Left ventricle myocardium inferior (tissue), 1 donor: ENCODE measurements around the gene RANBP1. TPM values are rescaled to one million over a fixed set of nuclear protein-coding genes. Genes with fewer than 3 reads are reported as not detected.

Source experiments
- DNase-seq: peaks from one replicate; pipeline ENCODE4 v3.0.0-alpha.2; 2020
- H3K27ac ChIP-seq: fragments of 200-600 bp; replicated peaks from 2 replicates; pipeline ENCODE4 v1.8.0; 2021
- H3K27me3 ChIP-seq: fragments of 200-600 bp; 2 replicates; pipeline ENCODE4 v1.8.0; 2021; ENCODE audit warnings: low read depth
- H3K36me3 ChIP-seq: fragments of 200-600 bp; 2 replicates; pipeline ENCODE4 v1.8.0; 2021
- H3K4me1 ChIP-seq: fragments of 200-600 bp; 2 replicates; pipeline ENCODE4 v1.8.0; 2021
- H3K4me3 ChIP-seq: fragments of 200-600 bp; 2 replicates; pipeline ENCODE4 v1.8.0; 2021; ENCODE audit warnings: mild to moderate bottlenecking, moderate library complexity
- H3K9me3 ChIP-seq: fragments of 200-600 bp; replicated peaks from 2 replicates; pipeline ENCODE4 v1.8.0; 2021
- CTCF ChIP-seq: fragments of 200-600 bp; IDR thresholded peaks from 2 replicates; pipeline ENCODE4 v1.8.0; 2021; ENCODE audit warnings: antibody characterized with exemption, mild to moderate bottlenecking, borderline replicate concordance
- intact Hi-C: fragments of 100-400 bp; cut with micrococcal nuclease; formaldehyde crosslinking; loops from one replicate; pipeline ENCODE4 v1.11.0; 2022
- total RNA-seq: library from RNA; stranded (reverse); fragmentation: NEBNext Ultra II Directional; extraction: Animal tissue kit (Norgen Biotek cat#: 25700); gene quantifications from one replicate; pipeline ENCODE4 v1.2.1, GENCODE V29; 2021
- donor health status: DM: no; HTN: yes; CAD: no; lungs with severe emphysema.

The RANBP1 gene
- total RNA-seq, 1 donor from 2014 or later: 39.6 TPM

DNA sequence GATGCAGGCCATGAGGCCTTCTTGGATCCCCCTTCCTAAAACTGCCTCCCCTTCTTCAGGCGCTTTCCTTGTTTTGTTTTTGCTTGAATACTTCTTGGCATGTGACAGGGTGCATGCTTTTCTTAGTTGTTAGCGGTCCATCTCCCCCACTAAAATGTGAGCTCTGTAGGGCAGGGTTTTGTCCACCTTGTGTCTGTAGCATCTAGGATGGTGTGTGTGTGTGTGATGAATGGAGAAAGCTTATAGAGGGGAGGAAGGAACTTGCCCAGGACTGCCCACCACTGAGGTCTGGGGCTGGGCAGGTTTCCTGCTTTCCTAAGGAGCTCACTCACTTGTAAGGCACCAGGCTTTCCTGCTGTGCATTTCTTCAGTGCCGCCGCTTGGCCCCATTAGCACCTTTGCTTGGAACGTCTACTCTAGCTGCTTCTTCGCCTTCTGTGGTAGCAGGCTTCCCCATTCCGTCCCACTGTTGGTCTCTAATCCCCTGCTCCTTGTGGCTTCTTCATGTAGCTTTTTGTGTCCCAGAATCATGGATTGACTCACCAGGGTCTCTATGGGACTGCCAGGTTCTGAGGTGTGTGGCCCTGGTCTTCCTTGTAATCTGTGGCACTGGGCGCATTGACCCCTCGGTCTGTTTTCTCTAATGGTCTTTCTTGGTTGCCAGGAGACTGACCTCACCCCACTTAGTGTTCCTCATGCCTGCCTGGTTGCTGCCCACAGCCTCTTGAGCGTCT, 32.6 kb upstream of the RANBP1 start:
- H3K4me1 ChIP-seq: peaks cover 68% of the 10 kb centered on the region
- no peaks in the 10 kb centered on the region for H3K9me3 ChIP-seq
- intact Hi-C loops: no loop called here
- no peaks in the 10 kb centered on the region for H3K27me3 ChIP-seq
- peaks cover 29% of the 10 kb centered on the region for H3K36me3 ChIP-seq
- no peak overlapping the region for H3K4me3 ChIP-seq
- DNase-seq: no peak
- peak overlapping the region; percentile 44 for H3K27ac ChIP-seq
- TF ChIP-seq CTCF: no peak

- Histone ChIP-seq H3K4me3 (no peak overlapping the region), H3K4me1 (peaks cover 66% of the 10 kb centered on the region), H3K36me3 (peaks cover 36% of the 10 kb centered on the region), H3K9me3 (no peaks in the 10 kb centered on the region), H3K27me3 (no peaks in the 10 kb centered on the region), H3K27ac (peak overlapping the region; percentile 27)
- no peak for DNase-seq
- intact Hi-C loops: no loop called here
- TF ChIP-seq CTCF: no peak
Observed at GRCh38 chr22:20083891-20084546, 31.9 kb upstream of the RANBP1 start.

DNA sequence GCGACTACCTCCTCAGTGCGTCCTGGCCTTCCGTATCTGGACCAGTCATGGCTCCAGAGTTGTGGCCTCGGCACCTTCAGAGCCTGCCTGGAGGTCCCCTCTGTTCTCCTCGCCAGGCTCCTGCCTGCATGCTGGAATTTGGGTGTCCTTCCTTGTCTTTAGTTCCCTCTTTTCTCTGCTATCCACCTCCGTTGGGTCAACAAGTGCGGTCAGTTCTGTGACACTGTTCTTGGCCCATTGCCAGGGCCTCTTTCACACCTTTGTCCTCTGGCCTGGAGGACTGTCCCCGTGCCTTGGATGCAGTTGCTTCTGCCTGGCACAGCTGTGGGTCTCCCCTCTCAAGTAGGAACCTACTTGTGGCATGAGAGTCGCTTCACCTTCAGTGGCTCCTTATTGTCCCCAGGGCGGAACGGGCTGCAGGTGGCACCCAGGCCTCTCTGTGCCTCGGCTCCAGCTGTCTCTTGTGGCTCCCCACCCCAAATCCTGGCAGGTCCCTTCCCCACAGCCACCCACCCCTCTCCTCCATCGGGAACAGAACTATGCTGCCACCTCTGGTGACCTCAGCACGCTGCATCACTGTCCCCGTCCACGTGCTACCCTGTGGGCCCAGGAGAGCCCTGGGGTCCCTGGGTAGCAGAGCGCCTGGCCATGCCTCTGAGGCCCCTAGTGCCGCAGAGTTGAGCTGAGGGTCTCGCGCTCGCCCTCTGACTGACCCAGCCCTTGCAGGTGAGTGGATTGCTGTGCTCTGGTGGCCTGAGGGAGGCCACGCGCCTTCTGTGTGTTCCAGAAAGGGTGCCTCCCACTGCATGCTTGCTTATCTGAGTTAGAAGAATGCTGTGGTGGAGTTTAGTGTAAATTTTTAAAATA, 31.1 kb upstream of the RANBP1 start:
- peak overlapping the region; percentile 27 for H3K27ac ChIP-seq
- no peak for DNase-seq
- peaks cover 43% of the 10 kb centered on the region for H3K36me3 ChIP-seq
- peaks cover 60% of the 10 kb centered on the region for H3K4me1 ChIP-seq
- intact Hi-C loops: no loop called here
- H3K27me3 ChIP-seq: no peaks in the 10 kb centered on the region
- no peak overlapping the region for H3K4me3 ChIP-seq
- TF ChIP-seq CTCF: peak; percentile 45
- H3K9me3 ChIP-seq: no peaks in the 10 kb centered on the region

DNA sequence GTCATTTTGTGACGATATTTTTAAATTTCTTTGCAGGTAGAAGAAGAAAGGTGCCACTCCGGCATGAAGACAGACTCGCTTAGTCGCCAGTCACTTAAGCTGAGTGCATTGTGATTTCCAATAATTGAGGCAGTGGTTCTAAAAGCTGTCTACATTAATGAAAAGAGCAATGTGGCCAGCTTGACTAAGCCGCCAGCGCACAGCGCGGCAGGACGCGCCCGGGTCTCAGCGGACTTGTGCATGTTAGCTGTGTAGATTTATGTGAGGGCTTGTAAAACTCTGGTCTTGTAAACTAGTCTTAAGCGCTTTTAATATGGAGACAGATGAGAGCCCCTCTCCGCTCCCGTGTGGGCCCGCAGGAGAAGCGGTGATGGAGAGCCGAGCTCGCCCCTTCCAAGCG, 30.3 kb upstream of the RANBP1 start:
- TF ChIP-seq CTCF: no peak
- peaks cover 52% of the 10 kb centered on the region for H3K36me3 ChIP-seq
- H3K9me3 ChIP-seq: no peaks in the 10 kb centered on the region
- no peak for DNase-seq
- no peak overlapping the region for H3K4me3 ChIP-seq
- H3K4me1 ChIP-seq: peaks cover 58% of the 10 kb centered on the region
- no peak overlapping the region for H3K27ac ChIP-seq
- intact Hi-C loops: no loop called here
- H3K27me3 ChIP-seq: no peaks in the 10 kb centered on the region

GRCh38 chr22:20086101-20086599, 29.8 kb upstream of the RANBP1 start:
- no peak overlapping the region for H3K4me3 ChIP-seq
- peaks cover 57% of the 10 kb centered on the region for H3K36me3 ChIP-seq
- H3K27ac ChIP-seq: no peak overlapping the region
- no peaks in the 10 kb centered on the region for H3K9me3 ChIP-seq
- TF ChIP-seq CTCF: no peak
- H3K27me3 ChIP-seq: no peaks in the 10 kb centered on the region
- H3K4me1 ChIP-seq: peaks cover 53% of the 10 kb centered on the region
- no peak for DNase-seq
- intact Hi-C loops: no loop called here
